H9 (cell line): ENCODE data around the gene TTLL12. TPM values are rescaled to one million over a fixed set of nuclear protein-coding genes. Genes with fewer than 3 reads are reported as not detected.

ENCODE experiments used
- DNase-seq: peaks from one replicate; pipeline ENCODE4 v3.0.0-alpha.2; 2017
- H2AFZ ChIP-seq: one replicate; pipeline ENCODE4 v1.6.1; 2013; ENCODE audit warnings: mild to moderate bottlenecking, low read length, control low read depth, moderate library complexity
- H2AK5ac ChIP-seq: 2 replicates; pipeline ENCODE4 v1.6.1; 2013; ENCODE audit warnings: low read length, control low read depth, mixed read lengths; ENCODE audit not compliant: insufficient read length
- H2BK120ac ChIP-seq: one replicate; pipeline ENCODE4 v1.6.1; 2013; ENCODE audit warnings: low read depth, mild to moderate bottlenecking, low read length, control low read depth, inconsistent platforms; ENCODE audit not compliant: poor library complexity, severe bottlenecking
- H2BK12ac ChIP-seq: 2 replicates; pipeline ENCODE4 v1.6.1; 2013; ENCODE audit warnings: low read length, control low read depth, mixed read lengths, low read depth; ENCODE audit not compliant: insufficient read length
- H2BK15ac ChIP-seq: 2 replicates; pipeline ENCODE4 v1.6.1; 2013; ENCODE audit warnings: low read depth, low read length, control low read depth
- H2BK20ac ChIP-seq: one replicate; pipeline ENCODE4 v1.6.1; 2013; ENCODE audit warnings: low read depth, mild to moderate bottlenecking, low read length, control low read depth, inconsistent platforms; ENCODE audit not compliant: poor library complexity, severe bottlenecking
- H2BK5ac ChIP-seq: 2 replicates; pipeline ENCODE4 v1.6.1; 2013; ENCODE audit warnings: low read length, control low read depth, mixed read lengths; ENCODE audit not compliant: insufficient read length
- H3K14ac ChIP-seq: 2 replicates; pipeline ENCODE4 v1.6.1; 2013; ENCODE audit warnings: low read length, control low read depth; ENCODE audit not compliant: insufficient read depth
- H3K18ac ChIP-seq: 2 replicates; pipeline ENCODE4 v1.6.1; 2013; ENCODE audit warnings: low read depth, mild to moderate bottlenecking, mixed read lengths, low read length, control low read depth; ENCODE audit not compliant: insufficient read length
- H3K23ac ChIP-seq: 2 replicates; pipeline ENCODE4 v1.6.1; 2013; ENCODE audit warnings: low read length, control low read depth, mixed read lengths, low read depth; ENCODE audit not compliant: insufficient read length
- H3K23me2 ChIP-seq: 2 replicates; pipeline ENCODE4 v1.6.1; 2013; ENCODE audit warnings: low read depth, mild to moderate bottlenecking, mixed read lengths, low read length, control low read depth; ENCODE audit not compliant: insufficient read length, poor library complexity, severe bottlenecking
- H3K27ac ChIP-seq: 2 replicates; pipeline ENCODE4 v1.5.1; 2013; ENCODE audit warnings: low read length, control low read depth, mixed read lengths, low read depth; ENCODE audit not compliant: insufficient read length
- H3K27me3 ChIP-seq: 2 replicates; pipeline ENCODE4 v1.6.1; 2013; ENCODE audit warnings: low read length, control low read depth, inconsistent platforms; ENCODE audit not compliant: insufficient read depth
- H3K4ac ChIP-seq: 2 replicates; pipeline ENCODE4 v1.6.1; 2013; ENCODE audit warnings: low read depth, mild to moderate bottlenecking, control low read depth, inconsistent platforms, low read length, moderate library complexity
- H3K4me1 ChIP-seq: 2 replicates; pipeline ENCODE4 v1.6.1; 2013; ENCODE audit warnings: low read length, control low read depth, inconsistent platforms; ENCODE audit not compliant: insufficient read depth
- H3K4me2 ChIP-seq: 2 replicates; pipeline ENCODE4 v1.6.1; 2013; ENCODE audit warnings: low read length, control low read depth, mixed read lengths; ENCODE audit not compliant: insufficient read length, insufficient read depth
- H3K56ac ChIP-seq: 2 replicates; pipeline ENCODE4 v1.6.1; 2013; ENCODE audit warnings: low read depth, mild to moderate bottlenecking, mixed read lengths, low read length, control low read depth; ENCODE audit not compliant: insufficient read length
- H3K79me1 ChIP-seq: 2 replicates; pipeline ENCODE4 v1.6.1; 2013; ENCODE audit warnings: low read depth, mild to moderate bottlenecking, moderate library complexity, low read length, control low read depth, inconsistent platforms; ENCODE audit not compliant: insufficient read depth, poor library complexity, severe bottlenecking
- H3K79me2 ChIP-seq: 2 replicates; pipeline ENCODE4 v1.6.1; 2013; ENCODE audit warnings: low read length, control low read depth, inconsistent platforms; ENCODE audit not compliant: insufficient read depth
- H3K9ac ChIP-seq: 2 replicates; pipeline ENCODE4 v1.6.1; 2013; ENCODE audit warnings: low read length, control low read depth, mixed read lengths; ENCODE audit not compliant: insufficient read length; ENCODE audit errors: extremely low read depth
- H3K9me3 ChIP-seq: one replicate; pipeline ENCODE4 v1.6.1; 2013; ENCODE audit warnings: low read depth, low read length, inconsistent platforms; ENCODE audit not compliant: control insufficient read depth
- H3T11ph ChIP-seq: one replicate; pipeline ENCODE4 v1.6.1; 2013; ENCODE audit warnings: mild to moderate bottlenecking, low read length, control low read depth, inconsistent platforms
- H4K20me1 ChIP-seq: one replicate; pipeline ENCODE4 v1.6.1; 2013; ENCODE audit not compliant: control insufficient read depth, insufficient read length, insufficient read depth
- H4K5ac ChIP-seq: 2 replicates; pipeline ENCODE4 v1.6.1; 2013; ENCODE audit warnings: low read depth, mild to moderate bottlenecking, mixed read lengths, low read length, control low read depth; ENCODE audit not compliant: insufficient read length
- H4K8ac ChIP-seq: replicated peaks from 2 replicates; pipeline ENCODE4 v1.6.1; 2013; ENCODE audit warnings: low read length, control low read depth, mixed read lengths, low read depth; ENCODE audit not compliant: insufficient read length
- H4K91ac ChIP-seq: 2 replicates; pipeline ENCODE4 v1.6.1; 2013; ENCODE audit warnings: low read depth, mild to moderate bottlenecking, moderate library complexity, mixed read lengths, low read length, control low read depth; ENCODE audit not compliant: insufficient read length
- H3K27ac Mint-ChIP-seq, 3 experiments: 2 replicates in 2 of 3; 3 replicates in 1 of 3; pipeline ENCODE4 v1.8.0; 2020 to 2021; ENCODE audit warnings: mixed read lengths in 3 of 3, mild to moderate bottlenecking in 1 of 3, moderate library complexity in 1 of 3
- H3K27me3 Mint-ChIP-seq: 2 replicates; pipeline ENCODE4 v1.8.0; 2021; ENCODE audit warnings: low read depth, mild to moderate bottlenecking, moderate library complexity, mixed read lengths
- H3K36me3 Mint-ChIP-seq, 3 experiments: 2 replicates in 2 of 3; 3 replicates in 1 of 3; pipeline ENCODE4 v1.8.0; 2020 to 2021; ENCODE audit warnings: low read depth in 3 of 3, mixed read lengths in 3 of 3; ENCODE audit not compliant: insufficient read depth in 1 of 3
- H3K4me1 Mint-ChIP-seq, 2 experiments: 2 replicates each; pipeline ENCODE4 v1.8.0; 2020; ENCODE audit warnings: mixed read lengths in 2 of 2
- H3K4me3 Mint-ChIP-seq, 2 experiments: 2 replicates in 1 of 2; 3 replicates in 1 of 2; pipeline ENCODE4 v1.8.0; 2020 to 2021; ENCODE audit warnings: mild to moderate bottlenecking in 2 of 2, mixed read lengths in 2 of 2, moderate library complexity in 1 of 2
- H3K9me3 Mint-ChIP-seq, 2 experiments: 2 replicates in 1 of 2; 3 replicates in 1 of 2; pipeline ENCODE4 v1.8.0; 2020; ENCODE audit warnings: mild to moderate bottlenecking in 2 of 2, mixed read lengths in 2 of 2, moderate library complexity in 1 of 2
- WGBS: extraction: QIAGEN DNeasy Blood & Tissue Kit; methylation state at CpG from one replicate; pipeline ENCODE4 v1.1.7; 2013; ENCODE audit warnings: missing lambda C conversion rate, low lambda C conversion rate, mixed read lengths; ENCODE audit not compliant: insufficient read length; ENCODE audit errors: extremely low coverage; 5-methylcytosine and 5-hydroxymethylcytosine counted together
- total RNA-seq: library from RNA; stranded (reverse); gene quantifications from 2 replicates; pipeline ENCODE4 v1.2.1, GENCODE V29; 2021
- TF ChIP-seq, protein P1 (sequence below): fragments of 200-600 bp; sonication (generic); conservative IDR thresholded peaks from 3 replicates; pipeline ENCODE4 v1.8.0; 2021; ENCODE audit warnings: antibody characterized with exemption, mild to moderate bottlenecking

Gene TTLL12
- total RNA-seq, 1 experiment from 2014 or later = 89.6 TPM

DNA sequence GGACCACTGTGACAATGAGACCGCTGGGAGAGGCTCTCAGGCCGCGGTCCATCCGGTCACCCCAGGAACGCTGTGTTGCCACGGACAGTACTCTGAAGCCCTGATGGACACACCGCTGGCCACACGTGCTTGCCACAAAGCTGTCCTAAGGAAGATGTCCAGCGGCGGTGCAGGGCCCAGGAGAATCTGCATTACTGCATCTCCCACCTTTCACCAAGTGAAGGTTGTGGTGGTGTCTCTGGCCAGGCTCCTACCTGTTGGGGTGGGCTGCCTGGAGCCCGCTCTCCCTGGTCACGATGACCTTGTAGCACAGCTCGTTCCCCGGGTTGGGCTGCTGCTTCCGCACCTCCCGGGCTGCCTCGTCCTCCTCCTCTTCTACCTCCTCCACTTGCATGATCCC lies 4.2 kb downstream of the TTLL12 start:
- TF ChIP-seq, protein P1, sequence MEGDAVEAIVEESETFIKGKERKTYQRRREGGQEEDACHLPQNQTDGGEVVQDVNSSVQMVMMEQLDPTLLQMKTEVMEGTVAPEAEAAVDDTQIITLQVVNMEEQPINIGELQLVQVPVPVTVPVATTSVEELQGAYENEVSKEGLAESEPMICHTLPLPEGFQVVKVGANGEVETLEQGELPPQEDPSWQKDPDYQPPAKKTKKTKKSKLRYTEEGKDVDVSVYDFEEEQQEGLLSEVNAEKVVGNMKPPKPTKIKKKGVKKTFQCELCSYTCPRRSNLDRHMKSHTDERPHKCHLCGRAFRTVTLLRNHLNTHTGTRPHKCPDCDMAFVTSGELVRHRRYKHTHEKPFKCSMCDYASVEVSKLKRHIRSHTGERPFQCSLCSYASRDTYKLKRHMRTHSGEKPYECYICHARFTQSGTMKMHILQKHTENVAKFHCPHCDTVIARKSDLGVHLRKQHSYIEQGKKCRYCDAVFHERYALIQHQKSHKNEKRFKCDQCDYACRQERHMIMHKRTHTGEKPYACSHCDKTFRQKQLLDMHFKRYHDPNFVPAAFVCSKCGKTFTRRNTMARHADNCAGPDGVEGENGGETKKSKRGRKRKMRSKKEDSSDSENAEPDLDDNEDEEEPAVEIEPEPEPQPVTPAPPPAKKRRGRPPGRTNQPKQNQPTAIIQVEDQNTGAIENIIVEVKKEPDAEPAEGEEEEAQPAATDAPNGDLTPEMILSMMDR = no peak
- no CpG with 5 or more reads among the region's 17 CpGs for WGBS

More for the DNA sequence above, 4.2 kb downstream of the TTLL12 start:
- Histone ChIP-seq H2BK12ac (no peak overlapping the region), H3K23me2 (peaks cover 11% of the 10 kb centered on the region), H2BK120ac (no peak overlapping the region), H3K4ac (no peak overlapping the region), H3K9ac (no peak overlapping the region), H4K8ac (no peak overlapping the region), H2BK15ac (no peak overlapping the region), H3T11ph (no peak overlapping the region), H4K5ac (no peak overlapping the region), H3K4me1 (peaks cover 4% of the 10 kb centered on the region; the same call in 1 of the 2 replicates), H3K79me1 (no peaks in the 10 kb centered on the region), H4K91ac (no peak overlapping the region), H2BK5ac (no peak overlapping the region), H2BK20ac (no peak overlapping the region), H3K23ac (no peak overlapping the region), H3K27ac (no peak overlapping the region), H3K79me2 (peaks cover 7% of the 10 kb centered on the region), H3K27me3 (no peaks in the 10 kb centered on the region), H3K14ac (no peak overlapping the region), H3K9me3 (no peaks in the 10 kb centered on the region), H3K18ac (no peak overlapping the region), H3K4me2 (no peak overlapping the region), H2AFZ (no peak overlapping the region), H2AK5ac (no peak overlapping the region), H3K56ac (no peak overlapping the region), H4K20me1 (no peaks in the 10 kb centered on the region)
- peaks cover 15 to 17% of the 10 kb centered on the region in 2 experiments for H3K4me1 Mint-ChIP-seq
- H3K27ac Mint-ChIP-seq = peak overlapping the region in 2 of 3 experiments; percentile 33 to 68; a peak in 2 of 7 replicates
- no peak overlapping the region for H3K4me3 Mint-ChIP-seq
- no peaks in the 10 kb centered on the region for H3K27me3 Mint-ChIP-seq
- no peaks in the 10 kb centered on the region for H3K9me3 Mint-ChIP-seq
- H3K36me3 Mint-ChIP-seq = peaks cover 31 to 49% (median 47%) of the 10 kb centered on the region in 3 experiments
- DNase-seq = no peak
